Measurements from ENCODE around the gene OBSCN.

OBSCN gene

DNA sequence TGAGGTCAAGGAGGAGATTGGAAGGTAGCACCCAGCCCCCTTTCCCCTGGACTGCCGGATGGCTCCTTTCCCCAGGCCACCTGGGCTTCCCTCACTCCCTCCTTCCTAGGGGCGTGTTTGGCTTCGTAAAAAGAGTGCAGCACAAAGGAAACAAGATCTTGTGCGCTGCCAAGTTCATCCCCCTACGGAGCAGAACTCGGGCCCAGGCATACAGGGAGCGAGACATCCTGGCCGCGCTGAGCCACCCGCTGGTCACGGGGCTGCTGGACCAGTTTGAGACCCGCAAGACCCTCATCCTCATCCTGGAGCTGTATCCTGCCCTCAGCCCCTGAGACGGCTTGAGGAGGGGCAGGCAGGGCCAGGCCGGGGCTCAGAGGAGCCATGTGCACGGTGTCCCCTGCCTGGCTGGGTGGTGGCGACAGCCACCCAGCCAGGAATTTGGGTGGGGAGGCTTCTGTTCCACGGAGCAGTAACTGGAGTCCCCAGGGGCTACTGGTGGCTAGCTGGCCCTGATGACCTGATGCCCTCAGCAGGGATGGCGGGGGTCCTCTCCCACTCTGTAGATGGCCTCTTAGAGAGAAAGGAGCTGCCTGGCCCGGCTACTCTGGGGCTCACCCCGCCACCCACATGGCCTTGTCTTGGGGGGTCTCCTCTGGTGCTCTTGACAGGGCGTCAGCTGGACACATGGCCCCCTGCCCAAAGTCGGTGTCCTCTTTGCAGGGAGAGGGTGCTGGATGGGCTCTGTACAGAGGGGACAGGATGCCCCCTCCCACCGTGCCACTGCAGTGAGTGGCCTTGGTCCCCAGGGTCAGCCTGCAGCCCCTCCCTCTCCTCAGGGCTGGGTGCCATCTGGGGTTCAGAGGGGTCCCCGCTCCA is 159.3 kb downstream of the OBSCN start:
- Histone ChIP-seq H3F3A (ENCODE audit: insufficient read depth, low read length) (no peaks in the 10 kb centered on the region), H3K9me3 (ENCODE audit: low read length) (no peaks in the 10 kb centered on the region), H3K79me2 (ENCODE audit: insufficient read depth, low read length) (no peaks in the 10 kb centered on the region), H3K4me1 (ENCODE audit: insufficient read depth, low read length, severe bottlenecking) (no peaks in the 10 kb centered on the region), H4K20me1 (ENCODE audit: insufficient read depth, low read length) (no peaks in the 10 kb centered on the region), H3K4me2 (ENCODE audit: low read length) (no peak overlapping the region), H2AFZ (ENCODE audit: low read length) (no peak overlapping the region), H3K9me2 (ENCODE audit: low read depth, low read length) (no peaks in the 10 kb centered on the region), H3K9ac (ENCODE audit: low read length) (no peak overlapping the region), H3K27me3 (ENCODE audit: insufficient read depth, low read length) (no peaks in the 10 kb centered on the region; the same call in 1 of the 2 replicates), H3K4me3 (ENCODE audit: low read depth, low read length, poor library complexity, severe bottlenecking) (no peak overlapping the region), H3K27ac (ENCODE audit: low read depth, low read length, poor library complexity, severe bottlenecking) (no peak overlapping the region), H3K36me3 (ENCODE audit: insufficient read depth, low read length) (no peaks in the 10 kb centered on the region)
- TF ChIP-seq, protein P1, sequence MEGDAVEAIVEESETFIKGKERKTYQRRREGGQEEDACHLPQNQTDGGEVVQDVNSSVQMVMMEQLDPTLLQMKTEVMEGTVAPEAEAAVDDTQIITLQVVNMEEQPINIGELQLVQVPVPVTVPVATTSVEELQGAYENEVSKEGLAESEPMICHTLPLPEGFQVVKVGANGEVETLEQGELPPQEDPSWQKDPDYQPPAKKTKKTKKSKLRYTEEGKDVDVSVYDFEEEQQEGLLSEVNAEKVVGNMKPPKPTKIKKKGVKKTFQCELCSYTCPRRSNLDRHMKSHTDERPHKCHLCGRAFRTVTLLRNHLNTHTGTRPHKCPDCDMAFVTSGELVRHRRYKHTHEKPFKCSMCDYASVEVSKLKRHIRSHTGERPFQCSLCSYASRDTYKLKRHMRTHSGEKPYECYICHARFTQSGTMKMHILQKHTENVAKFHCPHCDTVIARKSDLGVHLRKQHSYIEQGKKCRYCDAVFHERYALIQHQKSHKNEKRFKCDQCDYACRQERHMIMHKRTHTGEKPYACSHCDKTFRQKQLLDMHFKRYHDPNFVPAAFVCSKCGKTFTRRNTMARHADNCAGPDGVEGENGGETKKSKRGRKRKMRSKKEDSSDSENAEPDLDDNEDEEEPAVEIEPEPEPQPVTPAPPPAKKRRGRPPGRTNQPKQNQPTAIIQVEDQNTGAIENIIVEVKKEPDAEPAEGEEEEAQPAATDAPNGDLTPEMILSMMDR (IDR thresholded peaks at IDR 0.05; ENCODE audit: low read length): no peak
- no peak for TF ChIP-seq EZH2 (IDR thresholded peaks at IDR 0.05; ENCODE audit: borderline replicate concordance, low read length)

DNA sequence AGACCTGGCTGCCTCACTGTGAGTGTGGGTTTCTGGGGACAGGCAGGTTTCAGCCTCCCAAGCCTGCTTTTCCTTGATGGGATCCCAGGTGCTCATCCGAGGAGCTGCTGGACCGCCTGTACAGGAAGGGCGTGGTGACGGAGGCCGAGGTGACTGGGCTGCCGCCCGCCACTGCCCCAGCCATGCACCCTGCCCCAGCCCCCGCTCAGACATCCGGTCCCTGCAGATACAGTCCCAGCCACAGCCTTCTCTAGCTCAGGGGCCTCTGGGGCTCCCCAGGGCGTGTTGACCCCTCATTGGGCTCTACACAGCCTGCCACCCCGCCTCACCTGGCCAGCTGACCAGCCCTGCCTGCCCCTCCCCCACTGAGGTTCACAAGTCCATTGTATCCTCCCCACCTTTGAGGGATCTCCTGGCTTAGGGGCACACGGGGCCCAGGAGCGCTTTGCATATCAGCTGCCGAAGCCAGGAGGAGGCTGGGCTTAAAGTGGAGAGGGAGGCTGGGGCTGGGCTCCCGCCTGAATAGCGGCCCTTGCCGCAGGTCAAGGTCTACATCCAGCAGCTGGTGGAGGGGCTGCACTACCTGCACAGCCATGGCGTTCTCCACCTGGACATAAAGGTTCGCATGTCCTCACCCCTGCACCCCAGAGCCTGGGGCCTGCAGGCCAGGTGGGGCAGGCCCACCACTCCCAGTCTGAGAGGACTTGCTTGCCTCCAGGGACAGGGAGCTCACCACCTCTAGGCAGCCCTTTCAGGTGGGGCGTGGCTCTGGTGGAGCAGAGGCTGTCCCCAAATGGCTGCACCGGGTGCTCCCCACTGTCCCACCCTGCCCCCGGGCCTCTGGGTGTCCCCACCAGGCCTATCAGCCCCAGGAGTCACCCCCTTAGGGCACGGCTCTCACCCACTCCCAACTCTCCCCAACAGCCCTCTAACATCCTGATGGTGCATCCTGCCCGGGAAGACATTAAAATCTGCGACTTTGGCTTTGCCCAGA is 160.3 kb downstream of the OBSCN start:
- Histone ChIP-seq H3K9ac (ENCODE audit: low read length) (no peak overlapping the region), H3K79me2 (ENCODE audit: insufficient read depth, low read length) (no peaks in the 10 kb centered on the region), H3K36me3 (ENCODE audit: insufficient read depth, low read length) (no peaks in the 10 kb centered on the region), H3K9me3 (ENCODE audit: low read length) (no peaks in the 10 kb centered on the region), H4K20me1 (ENCODE audit: insufficient read depth, low read length) (no peaks in the 10 kb centered on the region), H3K4me1 (ENCODE audit: insufficient read depth, low read length, severe bottlenecking) (no peaks in the 10 kb centered on the region), H2AFZ (ENCODE audit: low read length) (no peak overlapping the region), H3F3A (ENCODE audit: insufficient read depth, low read length) (no peaks in the 10 kb centered on the region), H3K9me2 (ENCODE audit: low read depth, low read length) (no peaks in the 10 kb centered on the region), H3K27ac (ENCODE audit: low read depth, low read length, poor library complexity, severe bottlenecking) (no peak overlapping the region), H3K27me3 (ENCODE audit: insufficient read depth, low read length) (no peaks in the 10 kb centered on the region; the same call in 1 of the 2 replicates), H3K4me2 (ENCODE audit: low read length) (no peak overlapping the region; the same call in 1 of the 2 replicates), H3K4me3 (ENCODE audit: low read depth, low read length, poor library complexity, severe bottlenecking) (no peak overlapping the region)
- TF ChIP-seq EZH2 (IDR thresholded peaks at IDR 0.05; ENCODE audit: borderline replicate concordance, low read length): no peak
- TF ChIP-seq, protein P1 (IDR thresholded peaks at IDR 0.05; ENCODE audit: low read length): no peak

DNA sequence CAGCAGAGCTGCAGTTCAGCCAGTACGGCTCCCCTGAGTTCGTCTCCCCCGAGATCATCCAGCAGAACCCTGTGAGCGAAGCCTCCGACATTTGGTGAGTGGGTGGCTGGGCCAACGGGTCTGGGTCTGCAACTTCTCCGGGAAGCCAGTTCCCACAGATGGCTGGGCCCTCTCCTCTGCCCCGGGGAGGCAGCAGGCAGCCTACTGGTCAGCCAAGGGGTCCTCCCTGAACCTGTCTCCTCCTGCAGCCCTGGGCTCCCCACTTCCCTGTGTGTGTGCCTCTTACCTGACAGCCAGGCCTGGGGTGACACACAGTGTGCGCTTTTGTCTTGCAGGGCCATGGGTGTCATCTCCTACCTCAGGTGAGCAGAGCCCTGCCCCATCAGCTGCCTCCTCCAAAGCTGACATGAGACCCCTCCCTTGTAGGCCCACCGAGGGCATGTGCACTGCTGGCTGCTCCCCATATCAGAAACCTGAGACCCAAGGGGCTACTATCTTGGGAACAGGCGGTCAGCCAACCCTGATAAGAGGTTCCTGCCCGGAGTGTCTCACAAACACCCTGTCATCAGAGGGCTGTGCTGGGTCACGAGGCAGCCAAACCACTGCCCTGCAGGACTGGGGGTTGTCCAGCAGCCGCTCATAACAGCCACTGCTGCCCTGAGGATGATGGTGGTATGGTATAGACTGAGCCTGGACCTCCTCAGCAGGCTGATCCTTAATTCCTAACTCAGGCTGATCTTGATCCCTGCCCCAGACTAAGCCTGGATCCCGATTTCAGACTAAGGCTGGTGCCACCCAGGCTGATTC is 161.2 kb downstream of the OBSCN start:
- Histone ChIP-seq H4K20me1 (ENCODE audit: insufficient read depth, low read length) (no peaks in the 10 kb centered on the region), H3K79me2 (ENCODE audit: insufficient read depth, low read length) (no peaks in the 10 kb centered on the region), H3K36me3 (ENCODE audit: insufficient read depth, low read length) (no peaks in the 10 kb centered on the region), H3K27me3 (ENCODE audit: insufficient read depth, low read length) (no peaks in the 10 kb centered on the region; the same call in 1 of the 2 replicates), H3K4me1 (ENCODE audit: insufficient read depth, low read length, severe bottlenecking) (no peaks in the 10 kb centered on the region), H3K9me2 (ENCODE audit: low read depth, low read length) (no peaks in the 10 kb centered on the region), H2AFZ (ENCODE audit: low read length) (no peak overlapping the region), H3K9me3 (ENCODE audit: low read length) (no peaks in the 10 kb centered on the region), H3F3A (ENCODE audit: insufficient read depth, low read length) (no peaks in the 10 kb centered on the region), H3K4me2 (ENCODE audit: low read length) (no peak overlapping the region), H3K27ac (ENCODE audit: low read depth, low read length, poor library complexity, severe bottlenecking) (no peak overlapping the region), H3K4me3 (ENCODE audit: low read depth, low read length, poor library complexity, severe bottlenecking) (no peak overlapping the region), H3K9ac (ENCODE audit: low read length) (no peak overlapping the region)
- no peak for TF ChIP-seq EZH2 (IDR thresholded peaks at IDR 0.05; ENCODE audit: borderline replicate concordance, low read length)
- TF ChIP-seq, protein P1 (IDR thresholded peaks at IDR 0.05; ENCODE audit: low read length): no peak
